Measurements from ENCODE around the gene KRT34. TPM values are rescaled to one million over a fixed set of nuclear protein-coding genes. Genes with fewer than 3 reads are reported as not detected.

KRT34 gene
- total RNA-seq, 1 donor, result 11.2 TPM

DNA sequence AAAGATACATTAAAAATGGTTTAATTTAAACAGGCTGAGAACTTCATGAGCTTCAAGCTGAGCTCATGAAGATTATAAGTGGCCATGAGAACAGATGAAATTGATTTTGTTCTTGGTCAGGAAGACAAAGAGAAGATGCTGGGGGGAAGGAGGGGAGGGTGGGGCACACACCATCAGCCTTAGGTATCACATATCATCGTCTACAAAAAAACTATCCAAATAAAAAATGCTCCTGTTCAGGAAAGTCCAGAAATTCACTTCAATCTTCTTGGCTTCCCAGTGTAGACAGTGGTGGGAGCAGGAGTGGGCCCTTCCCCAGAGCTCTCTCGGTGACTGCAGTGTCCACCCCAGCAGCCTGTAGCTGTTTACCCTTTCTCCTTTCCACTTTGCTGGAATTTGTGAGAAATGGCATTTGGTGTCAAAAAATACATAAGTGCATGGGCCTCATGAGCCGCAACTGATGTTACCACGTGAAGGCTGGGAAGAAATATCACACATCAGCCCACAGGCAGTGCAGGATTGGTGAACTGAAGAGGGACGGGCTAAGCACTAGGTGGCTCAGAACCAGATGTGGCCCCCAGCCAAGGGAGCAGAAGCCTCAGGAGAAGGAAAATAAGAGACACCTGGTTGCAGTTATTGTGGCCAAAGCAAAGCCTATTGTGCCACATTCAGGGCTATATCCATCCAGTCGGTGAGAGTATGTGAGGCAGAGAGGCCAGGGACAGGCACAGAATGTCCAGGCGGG is 36.2 kb upstream of the KRT34 start:
- TF ChIP-seq, protein P1, sequence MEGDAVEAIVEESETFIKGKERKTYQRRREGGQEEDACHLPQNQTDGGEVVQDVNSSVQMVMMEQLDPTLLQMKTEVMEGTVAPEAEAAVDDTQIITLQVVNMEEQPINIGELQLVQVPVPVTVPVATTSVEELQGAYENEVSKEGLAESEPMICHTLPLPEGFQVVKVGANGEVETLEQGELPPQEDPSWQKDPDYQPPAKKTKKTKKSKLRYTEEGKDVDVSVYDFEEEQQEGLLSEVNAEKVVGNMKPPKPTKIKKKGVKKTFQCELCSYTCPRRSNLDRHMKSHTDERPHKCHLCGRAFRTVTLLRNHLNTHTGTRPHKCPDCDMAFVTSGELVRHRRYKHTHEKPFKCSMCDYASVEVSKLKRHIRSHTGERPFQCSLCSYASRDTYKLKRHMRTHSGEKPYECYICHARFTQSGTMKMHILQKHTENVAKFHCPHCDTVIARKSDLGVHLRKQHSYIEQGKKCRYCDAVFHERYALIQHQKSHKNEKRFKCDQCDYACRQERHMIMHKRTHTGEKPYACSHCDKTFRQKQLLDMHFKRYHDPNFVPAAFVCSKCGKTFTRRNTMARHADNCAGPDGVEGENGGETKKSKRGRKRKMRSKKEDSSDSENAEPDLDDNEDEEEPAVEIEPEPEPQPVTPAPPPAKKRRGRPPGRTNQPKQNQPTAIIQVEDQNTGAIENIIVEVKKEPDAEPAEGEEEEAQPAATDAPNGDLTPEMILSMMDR (IDR thresholded peaks at IDR 0.05; ENCODE audit: extremely low read depth, low read depth, low read length), result no peak
- no peaks in the 10 kb centered on the region for H3K36me3 ChIP-seq (ENCODE audit: insufficient read depth, low read length)
- H3K27ac ChIP-seq (ENCODE audit: low read depth, low read length), result no peak overlapping the region
- H2AFZ ChIP-seq (ENCODE audit: low read length), result no peak overlapping the region
- peaks cover 38% of the 10 kb centered on the region for H3K4me1 ChIP-seq (ENCODE audit: insufficient read depth, low read length)
- no peaks in the 10 kb centered on the region for H4K20me1 ChIP-seq (ENCODE audit: insufficient read depth, low read length)
- H3K9me3 ChIP-seq (ENCODE audit: low read depth, low read length), result no peaks in the 10 kb centered on the region
- H3K4me3 ChIP-seq (ENCODE audit: insufficient read depth, low read length), result no peak overlapping the region
- DNase-seq (ENCODE audit: insufficient read length, low spot score, missing footprints), result no peak
- H3K27me3 ChIP-seq (ENCODE audit: insufficient read depth, low read length), result no peaks in the 10 kb centered on the region
- no peaks in the 10 kb centered on the region for H3K79me2 ChIP-seq (ENCODE audit: insufficient read depth, low read length)
- no peak overlapping the region for H3K4me2 ChIP-seq (ENCODE audit: insufficient read depth, low read length)

DNA sequence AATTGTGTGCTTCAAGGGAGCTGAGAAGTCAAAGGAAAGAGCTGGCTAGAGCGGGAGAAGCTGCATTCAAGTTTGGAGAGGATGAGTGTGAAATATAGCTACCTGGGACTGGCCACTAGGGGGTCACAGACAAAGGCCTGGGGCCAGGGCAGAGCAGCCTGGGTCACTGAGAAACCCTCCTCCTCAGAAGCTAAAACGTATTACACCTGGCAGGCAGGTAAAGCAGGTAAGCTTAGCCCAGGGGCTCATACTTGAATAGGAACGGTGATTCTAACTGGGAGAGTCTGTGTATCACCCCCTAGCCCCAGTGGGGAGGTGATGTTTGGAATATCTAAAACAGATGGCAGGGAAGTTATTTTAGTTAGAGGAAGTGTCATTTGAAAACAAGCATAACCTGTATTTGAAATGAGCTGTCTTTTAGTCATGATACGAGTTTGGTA is 35.5 kb upstream of the KRT34 start:
- H3K9me3 ChIP-seq (ENCODE audit: low read depth, low read length), result no peaks in the 10 kb centered on the region
- no peaks in the 10 kb centered on the region for H3K36me3 ChIP-seq (ENCODE audit: insufficient read depth, low read length)
- H3K27ac ChIP-seq (ENCODE audit: low read depth, low read length), result no peak overlapping the region
- H3K4me2 ChIP-seq (ENCODE audit: insufficient read depth, low read length), result no peak overlapping the region
- H2AFZ ChIP-seq (ENCODE audit: low read length), result no peak overlapping the region
- no peak for DNase-seq (ENCODE audit: insufficient read length, low spot score, missing footprints)
- H3K4me1 ChIP-seq (ENCODE audit: insufficient read depth, low read length), result peaks cover 38% of the 10 kb centered on the region
- no peaks in the 10 kb centered on the region for H3K79me2 ChIP-seq (ENCODE audit: insufficient read depth, low read length)
- no peak overlapping the region for H3K4me3 ChIP-seq (ENCODE audit: insufficient read depth, low read length)
- H4K20me1 ChIP-seq (ENCODE audit: insufficient read depth, low read length), result no peaks in the 10 kb centered on the region
- TF ChIP-seq, protein P1 (IDR thresholded peaks at IDR 0.05; ENCODE audit: extremely low read depth, low read depth, low read length), result peak; percentile 32
- no peaks in the 10 kb centered on the region for H3K27me3 ChIP-seq (ENCODE audit: insufficient read depth, low read length)

DNA sequence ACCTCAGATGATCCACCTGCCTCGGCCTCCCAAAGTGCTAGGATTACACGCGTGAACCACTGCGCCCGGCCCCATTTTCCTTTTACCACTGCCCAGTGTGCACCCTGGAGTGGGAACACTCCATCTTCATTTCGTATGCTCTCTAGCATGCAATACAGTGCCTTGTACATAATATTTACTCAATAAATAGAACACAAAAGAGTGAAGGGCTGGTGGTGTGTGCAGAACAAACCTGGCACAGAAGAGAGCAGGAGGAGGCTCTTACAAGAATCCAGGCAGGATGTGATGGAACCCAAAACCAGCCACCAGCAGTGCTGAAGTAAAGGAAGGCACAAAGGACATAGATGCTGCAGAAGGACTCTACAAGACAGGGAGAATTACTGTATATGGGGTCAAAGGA is 35.0 kb upstream of the KRT34 start:
- no peaks in the 10 kb centered on the region for H3K79me2 ChIP-seq (ENCODE audit: insufficient read depth, low read length)
- no peaks in the 10 kb centered on the region for H3K9me3 ChIP-seq (ENCODE audit: low read depth, low read length)
- TF ChIP-seq, protein P1 (IDR thresholded peaks at IDR 0.05; ENCODE audit: extremely low read depth, low read depth, low read length), result no peak
- peaks cover 38% of the 10 kb centered on the region for H3K4me1 ChIP-seq (ENCODE audit: insufficient read depth, low read length)
- no peaks in the 10 kb centered on the region for H3K36me3 ChIP-seq (ENCODE audit: insufficient read depth, low read length)
- H2AFZ ChIP-seq (ENCODE audit: low read length), result no peak overlapping the region
- no peaks in the 10 kb centered on the region for H3K27me3 ChIP-seq (ENCODE audit: insufficient read depth, low read length)
- no peaks in the 10 kb centered on the region for H4K20me1 ChIP-seq (ENCODE audit: insufficient read depth, low read length)
- no peak overlapping the region for H3K4me2 ChIP-seq (ENCODE audit: insufficient read depth, low read length)
- no peak overlapping the region for H3K4me3 ChIP-seq (ENCODE audit: insufficient read depth, low read length)
- no peak overlapping the region for H3K27ac ChIP-seq (ENCODE audit: low read depth, low read length)
- DNase-seq (ENCODE audit: insufficient read length, low spot score, missing footprints), result no peak

DNA sequence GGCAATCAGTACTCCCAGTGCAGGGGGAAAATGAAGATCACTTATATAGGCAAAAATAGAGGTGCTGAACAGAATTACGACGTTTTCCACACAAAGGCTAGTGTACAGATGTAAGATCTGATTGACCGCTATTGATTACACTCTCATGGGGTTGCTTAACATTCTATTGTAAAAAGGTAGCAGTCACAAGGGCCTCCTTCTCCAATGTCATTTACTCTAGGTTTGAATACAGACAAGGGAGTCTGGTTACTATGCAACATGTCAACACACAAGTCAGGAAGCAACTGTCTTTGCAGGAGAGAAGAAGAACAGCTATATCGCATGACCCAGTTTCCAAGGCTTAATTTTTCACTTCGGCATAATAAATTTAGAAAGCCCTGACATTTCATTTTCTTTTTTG is 34.4 kb upstream of the KRT34 start:
- no peak overlapping the region for H3K4me3 ChIP-seq (ENCODE audit: insufficient read depth, low read length)
- H2AFZ ChIP-seq (ENCODE audit: low read length), result no peak overlapping the region
- no peak for DNase-seq (ENCODE audit: insufficient read length, low spot score, missing footprints)
- no peaks in the 10 kb centered on the region for H3K9me3 ChIP-seq (ENCODE audit: low read depth, low read length)
- H3K4me2 ChIP-seq (ENCODE audit: insufficient read depth, low read length), result no peak overlapping the region
- H3K27ac ChIP-seq (ENCODE audit: low read depth, low read length), result peak overlapping the region; percentile 36
- no peaks in the 10 kb centered on the region for H3K79me2 ChIP-seq (ENCODE audit: insufficient read depth, low read length)
- no peaks in the 10 kb centered on the region for H3K27me3 ChIP-seq (ENCODE audit: insufficient read depth, low read length)
- TF ChIP-seq, protein P1 (IDR thresholded peaks at IDR 0.05; ENCODE audit: extremely low read depth, low read depth, low read length), result no peak
- H4K20me1 ChIP-seq (ENCODE audit: insufficient read depth, low read length), result no peaks in the 10 kb centered on the region
- H3K4me1 ChIP-seq (ENCODE audit: insufficient read depth, low read length), result peaks cover 38% of the 10 kb centered on the region
- H3K36me3 ChIP-seq (ENCODE audit: insufficient read depth, low read length), result no peaks in the 10 kb centered on the region

Measured in osteoblast (primary cell).